ENCODE results near the gene YIPF1.

DNA sequence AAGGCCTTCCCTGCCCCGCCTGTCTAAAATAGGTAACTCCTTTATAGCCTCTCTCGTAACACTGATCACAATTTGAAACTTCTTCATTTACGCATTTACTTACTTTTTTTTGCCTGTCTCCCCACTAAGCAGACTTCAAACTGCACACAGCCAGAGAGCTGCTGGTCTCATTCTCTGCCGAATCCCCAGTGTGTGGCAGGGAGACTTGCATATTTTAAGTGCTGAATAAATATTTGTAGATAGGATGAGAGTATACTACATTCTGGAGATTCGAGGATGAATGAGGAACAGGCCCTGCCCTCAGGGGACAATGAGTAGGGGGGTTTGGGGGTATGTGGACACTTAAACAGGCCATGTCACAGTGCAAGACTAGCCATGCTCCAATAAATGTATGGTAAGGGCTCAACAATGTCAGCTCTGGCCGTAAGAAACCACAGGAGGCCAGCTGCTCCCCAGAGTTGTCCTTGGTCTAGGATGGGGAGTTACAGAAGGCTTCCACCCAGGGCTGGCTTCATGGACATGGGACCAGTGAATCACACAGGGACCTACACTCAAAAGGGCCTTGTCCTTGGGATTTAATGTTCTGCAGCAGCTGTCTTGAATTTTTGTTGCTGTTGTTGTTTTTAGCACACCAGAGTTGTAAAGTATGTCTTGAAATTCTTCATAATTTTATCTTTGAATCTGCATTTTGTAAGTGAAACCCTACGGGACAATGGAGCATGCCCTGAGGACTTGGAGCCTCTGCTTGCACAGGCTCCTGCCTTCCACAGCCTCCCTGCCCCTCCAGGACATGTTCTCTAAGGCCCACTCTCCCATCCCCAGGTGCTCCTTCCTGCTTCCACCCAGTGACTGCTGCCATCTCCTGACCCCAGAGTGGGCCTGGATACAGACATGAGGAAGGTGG is 12.9 kb upstream of the YIPF1 start:
- TF ChIP-seq, protein P1, sequence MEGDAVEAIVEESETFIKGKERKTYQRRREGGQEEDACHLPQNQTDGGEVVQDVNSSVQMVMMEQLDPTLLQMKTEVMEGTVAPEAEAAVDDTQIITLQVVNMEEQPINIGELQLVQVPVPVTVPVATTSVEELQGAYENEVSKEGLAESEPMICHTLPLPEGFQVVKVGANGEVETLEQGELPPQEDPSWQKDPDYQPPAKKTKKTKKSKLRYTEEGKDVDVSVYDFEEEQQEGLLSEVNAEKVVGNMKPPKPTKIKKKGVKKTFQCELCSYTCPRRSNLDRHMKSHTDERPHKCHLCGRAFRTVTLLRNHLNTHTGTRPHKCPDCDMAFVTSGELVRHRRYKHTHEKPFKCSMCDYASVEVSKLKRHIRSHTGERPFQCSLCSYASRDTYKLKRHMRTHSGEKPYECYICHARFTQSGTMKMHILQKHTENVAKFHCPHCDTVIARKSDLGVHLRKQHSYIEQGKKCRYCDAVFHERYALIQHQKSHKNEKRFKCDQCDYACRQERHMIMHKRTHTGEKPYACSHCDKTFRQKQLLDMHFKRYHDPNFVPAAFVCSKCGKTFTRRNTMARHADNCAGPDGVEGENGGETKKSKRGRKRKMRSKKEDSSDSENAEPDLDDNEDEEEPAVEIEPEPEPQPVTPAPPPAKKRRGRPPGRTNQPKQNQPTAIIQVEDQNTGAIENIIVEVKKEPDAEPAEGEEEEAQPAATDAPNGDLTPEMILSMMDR (IDR thresholded peaks at IDR 0.05; ENCODE audit: poor library complexity), result no peak
- no peak for TF ChIP-seq EZH2 (IDR thresholded peaks at IDR 0.05; ENCODE audit: borderline replicate concordance)
